Ascending aorta (tissue), 2 donors: ENCODE measurements around the gene SLBP. TPM values are rescaled to one million over a fixed set of nuclear protein-coding genes. Genes with fewer than 3 reads are reported as not detected.

ENCODE experiments used
- DNase-seq, 2 donors: peaks; one replicate each; pipeline ENCODE4 v3.0.0-alpha.2; 2019; ENCODE audit warnings: low spot score in 2 of 2
- H3K27ac ChIP-seq, 2 donors: fragments of 200-600 bp; sonication (generic); one replicate each; pipeline ENCODE4 v1.5.1; 2016 to 2017; ENCODE audit warnings: mild to moderate bottlenecking in 1 of 2
- H3K27me3 ChIP-seq: fragments of 200-600 bp; sonication (generic); one replicate; pipeline ENCODE4 v1.5.1; 2017
- H3K36me3 ChIP-seq, 2 donors: fragments of 200-600 bp; sonication (generic); one replicate each; pipeline ENCODE4 v1.5.1; 2016
- H3K4me1 ChIP-seq, 2 donors: fragments of 200-600 bp; sonication (generic); one replicate each; pipeline ENCODE4 v1.5.1; 2016 to 2017; ENCODE audit warnings: mild to moderate bottlenecking in 1 of 2
- H3K4me3 ChIP-seq, 2 donors: fragments of 200-600 bp; sonication (generic); one replicate each; pipeline ENCODE4 v1.5.1; 2016 to 2017; ENCODE audit warnings: mild to moderate bottlenecking in 1 of 2
- H3K9me3 ChIP-seq, 2 donors: fragments of 200-600 bp; sonication (generic); one replicate each; pipeline ENCODE4 v1.5.1; 2016
- intact Hi-C: fragments of 100-400 bp; cut with DNase I; formaldehyde crosslinking; loops from one replicate; pipeline ENCODE4 v1.15.1; 2023
- total RNA-seq: library from RNA; depleted of rRNA; stranded (reverse); fragments of >200 nt; gene quantifications from one replicate; pipeline ENCODE4 v1.1.0, GENCODE V29; 2016
- TF ChIP-seq, protein P1 (sequence below), 3 experiments: fragments of 200-600 bp in 2 of 3; fragments of 450-650 bp in 1 of 3; sonication (generic) in 2 of 3; IDR thresholded peaks; one replicate each; pipeline ENCODE4 v1.5.1; 2016 to 2019; ENCODE audit warnings: antibody characterized with exemption in 3 of 3, mild to moderate bottlenecking in 1 of 3, moderate library complexity in 1 of 3

The SLBP gene
- total RNA-seq, 1 donor from 2014 or later: 218 TPM

DNA sequence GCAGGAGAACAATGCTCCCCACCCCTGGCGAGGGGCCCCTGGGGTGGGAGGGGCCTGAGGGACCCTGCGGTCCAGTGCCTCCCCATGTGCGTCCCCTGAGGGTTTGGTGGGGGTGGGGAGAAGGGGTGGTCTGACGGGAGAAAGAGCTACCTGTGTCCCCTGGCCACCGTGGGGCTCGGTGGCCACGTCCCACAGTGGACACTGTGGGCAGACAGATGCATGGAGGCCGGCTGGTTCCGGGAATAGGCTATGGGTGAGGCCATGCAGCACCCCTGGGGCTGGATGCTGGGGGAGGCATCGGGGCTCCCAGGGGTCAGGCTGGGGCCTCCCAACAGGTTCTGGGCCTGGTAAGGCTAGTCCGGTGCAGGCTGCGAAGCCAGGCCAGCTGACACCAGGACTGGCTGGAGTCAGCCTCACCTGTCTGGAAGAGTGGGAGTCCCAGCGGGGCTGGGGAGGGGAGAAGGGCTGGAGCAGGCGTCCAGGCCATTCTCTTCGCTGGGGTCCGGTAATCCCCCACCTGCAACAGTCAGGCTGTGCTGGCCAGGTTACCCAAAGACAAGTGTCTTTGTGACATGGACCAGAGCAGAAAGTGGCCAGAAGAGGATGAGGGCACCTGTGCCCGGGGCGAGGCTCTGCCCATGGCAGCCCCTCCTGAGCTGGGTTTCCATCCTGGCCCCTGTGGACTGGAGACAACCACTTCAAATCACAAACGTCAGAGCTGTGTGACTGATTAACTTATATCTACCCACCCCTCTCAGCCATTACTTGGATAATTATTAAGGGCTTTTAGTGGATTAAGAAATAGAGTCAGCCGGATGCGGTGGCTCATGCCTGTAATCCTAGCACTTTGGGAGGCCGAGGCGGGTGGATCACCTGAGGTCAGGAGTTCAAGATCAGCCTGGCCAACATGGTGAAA, 26.6 kb downstream of the SLBP start:
- Histone ChIP-seq H3K4me3 (no peak overlapping the region), H3K27ac (no peak overlapping the region)
- intact Hi-C loops: loop anchor here (2.0 to 10.0 kb wide), 3 partner anchors 35 to 579 kb away; partner anchors contain the start of genes MXD4, TACC3 and TMEM129

DNA sequence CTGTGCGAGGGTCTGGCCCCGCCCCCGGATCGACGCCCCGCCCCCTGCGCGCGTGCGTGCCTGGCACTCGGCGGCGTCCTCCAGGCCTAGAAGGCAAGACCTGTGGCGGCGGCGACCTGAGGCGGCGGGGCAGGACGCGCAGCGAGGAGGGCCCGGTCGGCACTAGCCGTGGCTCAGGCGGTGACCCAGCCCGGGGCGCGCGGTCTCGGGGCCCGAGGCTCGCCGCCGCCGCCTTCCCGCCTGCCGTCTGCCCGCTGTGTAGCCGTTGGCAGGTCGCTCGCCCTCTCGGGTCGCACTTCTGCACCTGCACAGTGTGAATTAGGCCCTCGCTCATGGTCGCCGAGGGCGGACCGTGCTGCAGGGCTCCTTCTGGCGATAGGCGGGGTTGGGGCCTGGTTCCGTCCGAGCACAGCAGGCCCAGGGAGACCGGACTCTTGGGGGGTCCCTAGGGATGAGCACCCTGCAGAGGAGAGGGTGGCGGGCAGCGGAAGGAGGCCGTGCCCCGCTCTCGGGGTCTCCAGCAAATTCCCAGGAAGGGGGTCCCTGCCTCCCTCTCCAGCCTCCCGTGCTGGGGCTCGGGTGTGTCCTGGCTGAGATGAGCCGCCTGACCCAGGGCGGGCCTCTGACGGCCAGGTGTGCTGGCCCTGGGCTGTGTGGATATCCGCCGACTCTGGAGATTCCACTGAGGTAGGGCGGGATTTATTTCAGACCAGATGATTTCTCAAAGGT, 27.4 kb downstream of the SLBP start:
- Histone ChIP-seq H3K27ac (peak overlapping the region in 1 of 2 donors; percentile 64), H3K27me3 (no peaks in the 10 kb centered on the region), H3K4me3 (peak overlapping the region; percentile 37 to 73), H3K36me3 (no peaks in the 10 kb centered on the region), H3K4me1 (peaks cover 0 to 7% of the 10 kb centered on the region in 2 donors), H3K9me3 (no peaks in the 10 kb centered on the region)
- DNase-seq: peak in 1 of 2 donors; percentile 96
- intact Hi-C loops: loop anchor here (1.0 to 10.0 kb wide), 6 partner anchors 28 to 580 kb away; partner anchors contain the start of genes LETM1, MXD4, SLBP and TACC3
- TF ChIP-seq, protein P1, sequence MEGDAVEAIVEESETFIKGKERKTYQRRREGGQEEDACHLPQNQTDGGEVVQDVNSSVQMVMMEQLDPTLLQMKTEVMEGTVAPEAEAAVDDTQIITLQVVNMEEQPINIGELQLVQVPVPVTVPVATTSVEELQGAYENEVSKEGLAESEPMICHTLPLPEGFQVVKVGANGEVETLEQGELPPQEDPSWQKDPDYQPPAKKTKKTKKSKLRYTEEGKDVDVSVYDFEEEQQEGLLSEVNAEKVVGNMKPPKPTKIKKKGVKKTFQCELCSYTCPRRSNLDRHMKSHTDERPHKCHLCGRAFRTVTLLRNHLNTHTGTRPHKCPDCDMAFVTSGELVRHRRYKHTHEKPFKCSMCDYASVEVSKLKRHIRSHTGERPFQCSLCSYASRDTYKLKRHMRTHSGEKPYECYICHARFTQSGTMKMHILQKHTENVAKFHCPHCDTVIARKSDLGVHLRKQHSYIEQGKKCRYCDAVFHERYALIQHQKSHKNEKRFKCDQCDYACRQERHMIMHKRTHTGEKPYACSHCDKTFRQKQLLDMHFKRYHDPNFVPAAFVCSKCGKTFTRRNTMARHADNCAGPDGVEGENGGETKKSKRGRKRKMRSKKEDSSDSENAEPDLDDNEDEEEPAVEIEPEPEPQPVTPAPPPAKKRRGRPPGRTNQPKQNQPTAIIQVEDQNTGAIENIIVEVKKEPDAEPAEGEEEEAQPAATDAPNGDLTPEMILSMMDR (IDR thresholded peaks at IDR 0.05): no peak

More for the DNA sequence above, 26.6 kb downstream of the SLBP start:
- Histone ChIP-seq H3K4me1 (peaks cover 0 to 7% of the 10 kb centered on the region in 2 donors), H3K27me3 (no peaks in the 10 kb centered on the region), H3K36me3 (peaks cover 0 to 2% of the 10 kb centered on the region in 2 donors), H3K9me3 (no peaks in the 10 kb centered on the region)
- TF ChIP-seq, protein P1 (IDR thresholded peaks at IDR 0.05): no peak
- DNase-seq: no peak

DNA sequence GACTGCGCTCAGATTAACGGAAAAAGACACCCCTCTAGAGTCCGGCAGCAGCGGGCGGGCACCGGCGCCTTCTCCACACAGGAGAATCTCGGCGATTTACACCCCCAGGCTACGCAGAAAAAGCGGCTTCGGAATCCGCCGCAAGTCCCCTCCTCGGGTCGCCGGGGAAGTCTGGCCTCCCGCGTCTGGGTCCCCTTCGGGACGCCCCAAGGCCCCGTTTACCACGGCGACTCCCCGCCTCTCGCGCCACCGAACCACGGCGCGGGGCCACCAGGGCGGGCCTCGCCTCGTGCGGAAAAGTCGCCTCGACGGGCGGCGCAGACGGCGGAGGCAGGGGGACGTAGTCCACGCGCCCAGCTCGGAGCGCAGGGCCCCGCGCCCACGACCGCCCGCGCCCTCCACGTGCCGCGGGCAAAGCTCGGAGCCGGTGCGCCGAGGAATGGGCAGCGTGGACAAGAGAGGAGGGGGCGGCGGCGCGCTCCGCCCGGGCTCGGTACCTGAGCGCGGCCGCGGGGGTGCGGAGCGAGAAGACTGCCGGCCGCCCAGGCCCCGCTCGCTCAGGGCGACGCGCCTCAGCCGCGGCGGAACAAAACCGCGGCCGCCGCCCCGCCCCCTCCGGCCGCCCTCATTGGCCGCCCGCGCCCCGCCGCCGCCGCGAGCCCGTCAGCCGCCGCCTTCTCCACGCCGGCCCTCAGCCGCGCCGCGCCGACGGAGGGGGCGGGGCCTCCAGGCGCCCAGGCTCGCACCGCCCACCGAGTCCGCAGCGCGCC, 28.2 kb downstream of the SLBP start, which contains the start of gene FAM53A:
FAM53A (minus strand) TSS at position 578 of the 770 bp plus-strand sequence. CDS start 15,572 bp downstream, outside the sequence.
- DNase-seq: peak in 1 of 2 donors; percentile 59
- no peaks in the 10 kb centered on the region for H3K36me3 ChIP-seq
- peak within 1 kb of the TSS; percentile 64 to 85 for H3K27ac ChIP-seq
- TF ChIP-seq, protein P1 (IDR thresholded peaks at IDR 0.05): no peak
- intact Hi-C loops: loop anchor here (1.0 to 10.0 kb wide), 6 partner anchors 28 to 581 kb away; partner anchors contain the start of genes LETM1, MXD4, SLBP and TACC3
- H3K4me1 ChIP-seq: peaks cover 0 to 7% of the 10 kb centered on the region in 2 donors
- H3K27me3 ChIP-seq: no peaks in the 10 kb centered on the region
- H3K4me3 ChIP-seq: peak within 1 kb of the TSS; percentile 73 to 76
- no peaks in the 10 kb centered on the region for H3K9me3 ChIP-seq

DNA sequence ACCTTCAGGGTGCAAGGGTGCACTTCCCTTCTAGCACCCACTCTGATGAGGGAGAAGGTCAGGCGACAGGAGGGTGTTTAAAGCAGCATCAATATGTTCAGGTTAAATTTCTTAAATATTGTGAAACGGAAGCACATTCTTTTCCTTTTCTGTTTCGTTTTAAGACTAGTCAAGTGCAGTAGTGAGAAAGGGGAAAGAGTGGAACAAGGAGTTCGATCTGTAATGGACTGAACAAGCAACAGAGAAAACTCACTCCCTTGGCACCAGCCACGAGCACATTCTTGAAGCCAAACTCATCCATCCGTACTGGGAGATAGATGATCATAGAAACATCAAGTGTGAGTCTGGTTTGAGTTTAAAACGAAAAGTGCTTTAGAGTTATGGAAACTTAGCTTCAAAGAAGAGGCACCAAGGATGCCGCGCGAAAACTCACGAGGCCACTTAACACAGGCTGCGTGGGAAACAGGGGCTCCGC, 28.8 kb downstream of the SLBP start:
- H3K4me3 ChIP-seq: peak overlapping the region; percentile 73 to 76
- TF ChIP-seq, protein P1 (IDR thresholded peaks at IDR 0.05): no peak
- H3K36me3 ChIP-seq: no peaks in the 10 kb centered on the region
- peaks cover 0 to 7% of the 10 kb centered on the region in 2 donors for H3K4me1 ChIP-seq
- H3K27ac ChIP-seq: peak overlapping the region; percentile 57 to 85
- intact Hi-C loops: loop anchor here (5.0 to 10.0 kb wide), 2 partner anchors 174 to 582 kb away; partner anchors contain the start of genes LETM1 and MXD4
- DNase-seq: peak in 1 of 2 donors; percentile 75
- no peaks in the 10 kb centered on the region for H3K9me3 ChIP-seq
- no peaks in the 10 kb centered on the region for H3K27me3 ChIP-seq
